SK-N-SH treated with all-trans-retinoic acid at 6 μM for 48 hours (cell line): ENCODE measurements around the gene LETMD1.

Source experiments
- ISL1 ChIP-seq: fragments of 250-450 bp; sonication (Bioruptor Pico); IDR thresholded peaks from 2 replicates; pipeline ENCODE4 v2.1.2; 2022; ENCODE audit warnings: mild to moderate bottlenecking, moderate library complexity
- PPARA ChIP-seq: fragments of 250-450 bp; sonication (Bioruptor Pico); IDR thresholded peaks from 2 replicates; pipeline ENCODE4 v1.5.0; 2020; ENCODE audit warnings: mild to moderate bottlenecking, borderline replicate concordance
- SNAI2 ChIP-seq: fragments of 250-450 bp; sonication (Bioruptor Pico); IDR thresholded peaks from 2 replicates; pipeline ENCODE4 v1.5.0; 2020; ENCODE audit warnings: mild to moderate bottlenecking, moderate library complexity
- ZNF70 ChIP-seq: fragments of 450-650 bp; formaldehyde crosslinking; IDR thresholded peaks from 2 replicates; pipeline ENCODE4 v1.5.0; 2020; ENCODE audit warnings: mild to moderate bottlenecking, moderate library complexity
- ZNF8 ChIP-seq: fragments of 450-650 bp; formaldehyde crosslinking; IDR thresholded peaks from 2 replicates; pipeline ENCODE4 v1.5.0; 2020; ENCODE audit warnings: mild to moderate bottlenecking, moderate library complexity

DNA sequence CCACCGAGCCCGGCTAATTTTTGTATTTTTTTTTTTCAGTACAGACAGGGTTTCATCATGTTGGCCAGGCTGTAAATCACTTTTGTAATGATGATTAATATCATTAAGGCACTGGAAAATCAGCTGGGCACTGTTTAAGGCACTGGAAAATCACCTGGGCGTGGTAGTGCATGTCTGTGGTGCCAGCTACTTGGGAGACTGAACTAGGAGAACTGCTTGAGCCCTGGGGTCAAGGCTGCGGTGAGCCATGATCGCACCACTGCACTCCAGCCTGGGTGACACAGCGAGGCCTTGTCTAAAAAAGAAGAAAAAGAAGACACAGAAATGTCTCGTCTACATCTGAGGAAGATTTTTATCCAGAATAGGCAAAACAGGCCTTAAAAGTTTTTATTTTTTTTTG, 34.7 kb upstream of the LETMD1 start:
- TF ChIP-seq SNAI2 (CRISPR knock-in tag) (no peak), ISL1 (CRISPR knock-in tag) (no peak), PPARA (CRISPR knock-in tag) (no peak), ZNF8 (CRISPR knock-in tag) (no peak), ZNF70 (CRISPR knock-in tag) (no peak)
